Fibroblast of skin of back (primary cell): Measurements from ENCODE around the gene ITFG1.
A peak's percentile ranks its signal among the peaks of the same experiment; 100 is the strongest.
"Not testable (repeated sequence)": the region's sequence is repeated elsewhere in the genome, so short reads cannot be mapped to it uniquely, and the experiment has no call there.

ENCODE experiments used
- DNase-seq: peaks from one replicate; pipeline ENCODE4 v3.0.0-alpha.2; 2013

Gene ITFG1

DNA sequence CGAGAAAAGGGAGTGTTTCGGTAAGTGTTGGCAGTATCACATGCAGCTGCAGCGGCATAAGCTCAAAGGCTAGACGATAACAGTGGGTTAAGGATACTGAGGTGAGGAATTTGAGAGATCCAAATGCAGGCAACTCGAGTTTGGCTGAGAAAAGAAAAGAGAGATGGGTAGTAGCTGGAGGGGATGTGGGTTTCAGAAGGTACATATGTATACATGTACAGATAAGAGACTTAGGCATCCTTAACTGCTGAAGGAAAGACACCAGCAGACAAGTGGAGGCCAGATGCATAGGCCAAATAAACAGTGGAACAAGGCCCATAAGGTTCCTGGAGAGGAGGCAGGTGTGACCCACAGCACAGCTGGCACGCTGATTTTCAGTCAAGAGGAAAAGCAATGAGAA, 230.6 kb downstream of the ITFG1 start:
- no peak for DNase-seq

DNA sequence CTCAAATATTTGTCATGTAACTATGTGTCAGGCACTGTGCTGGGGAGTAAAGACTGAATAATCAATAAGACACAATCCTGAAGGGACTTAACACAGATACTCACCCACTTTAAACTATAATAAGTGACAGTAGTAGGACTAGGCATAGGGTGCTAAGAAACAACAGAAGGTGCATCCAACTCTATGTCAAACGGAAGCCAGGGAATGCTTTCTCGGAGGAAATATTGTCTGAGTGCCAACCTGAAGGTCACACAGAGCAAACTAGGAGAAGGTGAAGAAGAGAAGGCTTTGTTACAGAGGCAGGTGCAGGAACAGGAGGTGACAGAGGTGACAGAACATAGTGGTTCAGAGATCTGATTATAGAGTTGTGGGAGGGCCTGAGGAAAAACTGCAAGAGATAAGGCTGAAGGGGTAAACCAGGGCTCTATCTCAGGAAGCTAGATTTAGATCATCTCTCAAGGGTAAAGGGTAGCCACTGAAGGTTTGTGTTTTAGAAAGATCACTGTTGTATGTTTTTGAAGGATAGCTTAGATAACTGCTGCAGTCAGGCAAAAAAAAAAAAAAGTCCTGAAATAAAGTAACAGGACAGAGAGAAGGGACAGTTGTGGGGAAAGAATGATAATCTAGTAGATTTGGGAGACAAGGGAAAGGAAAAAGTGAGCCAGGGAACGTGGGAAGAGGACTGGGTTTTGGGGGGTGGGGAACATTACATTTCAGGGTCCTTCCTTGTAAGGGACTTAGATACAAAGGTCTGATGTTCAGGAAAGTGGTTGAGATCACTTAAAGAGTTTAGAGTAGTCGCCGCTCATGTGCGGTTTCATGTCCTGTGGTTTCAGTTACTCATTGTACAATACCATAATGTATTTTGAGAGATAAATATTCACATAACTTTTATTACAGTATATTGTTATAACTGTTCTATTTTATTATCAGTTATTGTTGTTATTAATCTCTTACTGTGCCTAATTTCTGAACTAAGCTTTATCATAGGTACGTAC, 231.5 kb downstream of the ITFG1 start:
- DNase-seq: no peak

- DNase-seq: no peak
Observed at GRCh38 chr16:47228241-47228640, 232.6 kb downstream of the ITFG1 start.

GRCh38 chr16:47213761-47214440, 247.0 kb downstream of the ITFG1 start:
- DNase-seq: no peak

DNA sequence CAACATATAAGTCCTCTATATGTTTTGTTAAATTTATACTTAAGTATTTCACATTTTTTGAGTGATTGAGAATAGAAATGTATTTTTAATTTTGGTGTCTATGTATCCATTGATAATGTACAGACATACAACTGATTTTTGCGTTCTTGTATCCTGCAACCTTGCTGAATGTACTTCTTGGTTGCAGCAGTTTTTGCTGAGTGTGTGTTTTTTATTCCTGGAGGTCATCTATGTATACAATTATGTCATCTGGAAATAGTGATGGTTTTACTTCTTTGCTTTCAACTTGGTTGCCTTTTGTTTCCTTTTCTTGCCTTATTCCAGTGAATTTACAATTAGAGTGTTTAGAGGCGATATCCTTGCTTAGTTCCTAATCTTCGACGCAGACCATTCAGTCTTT, 249.6 kb downstream of the ITFG1 start:
- DNase-seq: no peak

DNA sequence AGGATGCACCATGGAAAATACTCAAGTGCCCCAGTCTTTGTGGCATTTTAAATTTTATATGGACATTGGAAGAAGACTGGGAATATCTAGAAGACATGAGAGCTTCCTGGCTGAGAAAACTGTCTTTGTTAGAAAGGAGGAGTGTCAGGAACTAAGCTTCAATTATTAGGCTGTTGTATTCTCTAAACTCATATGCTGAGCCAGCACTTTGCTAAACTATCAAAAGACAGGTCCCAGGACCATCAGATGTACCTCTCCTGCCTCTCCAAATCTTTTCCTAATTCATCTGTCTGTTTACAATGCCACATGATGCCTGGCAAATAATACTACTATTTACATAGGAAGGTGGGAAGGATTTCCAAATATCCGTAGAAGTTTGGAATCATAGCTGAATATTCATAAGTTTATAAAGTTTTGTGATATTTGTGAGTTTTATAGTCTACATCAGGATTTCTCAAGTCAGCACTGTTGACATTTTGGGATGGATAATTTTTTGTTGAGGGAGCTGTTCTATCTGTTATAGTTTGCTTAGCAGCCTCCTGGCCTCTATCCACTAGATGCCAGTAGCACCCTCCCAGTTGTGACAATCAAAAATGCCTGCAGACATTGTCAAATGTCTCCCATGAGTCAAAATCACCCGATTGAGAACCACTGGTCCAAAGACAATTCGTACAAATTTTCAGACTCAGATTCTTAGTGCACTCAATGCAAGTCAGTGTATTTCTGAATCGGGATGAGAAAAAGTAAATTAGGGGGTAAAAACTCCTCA, 255.9 kb downstream of the ITFG1 start:
- DNase-seq: no peak

DNA sequence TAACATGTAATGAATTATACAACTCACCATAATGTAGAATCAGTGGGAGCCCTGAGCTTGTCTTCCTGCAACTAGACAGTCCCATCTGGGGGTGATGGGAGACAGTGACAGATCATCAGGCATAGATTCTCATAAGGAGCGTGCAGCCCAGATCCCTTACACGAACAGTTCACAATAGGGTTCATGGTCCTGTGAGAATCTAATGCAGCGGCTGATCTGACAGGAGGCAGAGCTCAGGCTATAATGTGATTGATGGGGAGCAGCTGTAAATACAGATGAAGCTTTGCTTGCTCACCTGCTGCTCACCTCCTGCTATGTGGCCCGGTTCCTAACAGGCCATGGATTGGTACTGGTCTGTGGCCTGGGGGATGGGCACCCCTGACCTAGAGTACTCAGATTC, 257.4 kb downstream of the ITFG1 start:
- not testable (repeated sequence) for DNase-seq

DNA sequence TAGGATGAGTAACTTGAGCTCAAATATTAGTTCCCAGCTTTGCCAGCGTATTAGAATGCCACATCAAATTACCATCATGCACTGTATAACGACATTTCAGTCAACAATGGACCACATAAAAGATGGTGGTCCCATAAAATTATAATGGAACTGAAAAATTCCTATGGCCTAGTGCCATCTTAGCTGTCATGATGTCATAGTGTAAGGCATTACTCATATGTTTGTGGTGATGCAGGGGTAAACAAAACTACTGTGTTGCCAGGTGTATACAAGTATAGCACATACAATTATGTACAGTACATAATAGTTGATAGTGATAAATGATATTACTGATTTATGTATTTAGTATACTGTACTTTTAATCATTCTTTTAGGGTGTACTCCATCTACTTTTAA, 262.7 kb downstream of the ITFG1 start:
- DNase-seq: no peak

DNA sequence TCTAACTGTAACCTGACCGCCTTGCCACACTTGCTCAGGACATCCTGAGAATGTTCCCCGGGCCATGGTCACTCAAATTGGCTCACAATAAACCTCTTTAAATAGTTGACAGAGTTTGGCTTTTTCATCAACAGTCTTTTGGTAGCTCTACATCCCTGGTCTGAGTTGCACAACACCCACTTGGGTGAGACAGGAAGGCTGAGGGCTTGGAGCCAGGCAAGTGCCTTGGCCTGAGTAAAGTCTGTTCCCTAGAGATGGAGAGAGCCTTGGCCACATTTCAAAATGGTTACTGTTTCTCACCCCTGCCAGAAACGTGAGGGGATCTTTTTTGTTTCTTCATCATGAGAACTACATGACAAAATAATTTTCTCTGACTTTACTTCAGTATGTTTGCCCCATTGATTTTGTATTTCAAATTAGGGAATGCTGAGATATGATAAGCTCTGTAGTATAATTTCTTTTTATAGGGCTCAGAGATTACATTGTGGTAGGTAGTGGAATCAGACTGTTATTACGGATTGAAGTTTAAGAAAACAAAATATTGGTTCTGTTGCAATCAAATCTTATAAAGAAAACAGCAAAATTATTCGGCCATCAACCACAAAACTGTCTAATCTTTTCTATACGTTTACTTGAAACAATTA, 263.2 kb downstream of the ITFG1 start:
- no peak for DNase-seq

DNA sequence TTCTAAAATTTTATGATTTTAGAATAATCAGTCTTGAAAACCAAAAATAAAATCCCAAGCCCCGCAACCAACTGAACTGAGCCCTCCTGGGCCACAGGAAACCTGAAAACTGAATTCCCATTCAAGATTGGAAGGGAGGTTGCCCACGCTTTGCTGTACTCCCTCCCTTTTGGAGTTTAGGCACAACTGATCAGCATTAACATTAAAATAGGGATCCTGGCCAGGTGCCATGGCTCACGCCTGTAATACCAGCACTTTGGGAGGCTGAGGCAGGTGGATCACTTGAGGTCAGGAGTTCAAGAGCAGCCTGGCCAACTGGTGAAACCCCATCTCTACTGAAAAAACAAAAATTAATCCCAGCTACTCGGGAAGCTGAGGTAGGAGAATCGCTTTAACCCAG, 264.4 kb downstream of the ITFG1 start:
- no peak for DNase-seq

DNA sequence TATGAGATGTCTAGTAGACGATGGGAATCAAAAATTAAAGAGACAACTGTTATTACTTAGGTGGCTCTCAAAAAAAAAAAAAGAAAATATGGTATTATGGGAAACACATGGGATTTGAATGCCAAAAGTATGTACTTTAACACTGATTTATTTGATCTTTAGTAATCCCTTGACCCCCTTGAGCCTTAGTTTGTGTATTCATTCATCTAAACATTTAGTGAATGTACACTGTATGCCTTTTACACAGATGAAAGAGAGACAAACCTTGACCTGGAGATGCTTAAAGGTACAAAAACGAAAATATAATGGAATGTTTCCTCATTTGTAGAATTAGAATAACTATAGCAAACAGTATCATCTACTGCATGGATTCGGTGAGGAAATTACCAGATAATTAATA, 278.5 kb downstream of the ITFG1 start:
- DNase-seq: no peak

DNA sequence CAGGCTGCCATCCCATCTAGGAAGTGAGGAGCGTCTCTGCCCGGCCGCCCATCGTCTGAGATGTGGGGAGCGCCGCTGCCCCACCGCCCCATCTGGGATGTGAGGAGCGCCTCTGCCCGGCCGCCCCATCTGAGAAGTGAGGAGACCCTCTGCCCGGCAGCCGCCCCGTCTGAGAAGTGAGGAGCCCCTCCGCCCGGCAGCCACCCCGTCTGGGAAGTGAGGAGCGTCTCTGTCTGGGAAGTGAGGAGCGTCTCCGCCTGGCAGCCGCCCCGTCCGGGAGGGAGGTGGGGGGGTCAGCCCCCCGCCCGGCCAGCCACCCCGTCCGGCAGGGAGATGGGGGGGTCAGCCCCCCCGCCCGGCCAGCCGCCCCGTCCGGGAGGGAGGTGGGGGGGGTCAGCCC, 279.8 kb downstream of the ITFG1 start:
- DNase-seq: not testable (repeated sequence)

GRCh38 chr16:47180073-47180472, 280.8 kb downstream of the ITFG1 start:
- DNase-seq: no peak

- DNase-seq: no peak
Observed at GRCh38 chr16:47175152-47175551, 285.7 kb downstream of the ITFG1 start.

GRCh38 chr16:47162670-47163420, 298.0 kb downstream of the ITFG1 start:
- no peak for DNase-seq

DNA sequence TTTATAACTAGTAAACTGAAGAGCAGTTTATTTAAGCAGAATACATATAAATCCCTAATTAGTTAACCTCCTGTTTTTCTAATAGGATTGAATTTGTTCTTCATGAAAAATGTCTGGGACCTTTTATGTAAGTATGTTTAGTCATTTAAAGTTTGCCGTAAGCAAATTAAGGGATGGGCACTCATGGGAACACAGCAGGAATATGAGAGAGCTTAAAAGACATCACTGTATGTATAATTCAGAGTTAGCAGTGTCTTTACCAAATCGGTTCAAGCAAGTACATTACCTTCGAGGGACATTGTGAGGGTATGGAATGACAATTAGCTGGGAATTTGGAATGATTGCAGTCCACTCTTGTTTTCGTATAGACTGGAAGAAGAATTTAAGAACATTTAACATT, 299.4 kb downstream of the ITFG1 start:
- DNase-seq: no peak

DNA sequence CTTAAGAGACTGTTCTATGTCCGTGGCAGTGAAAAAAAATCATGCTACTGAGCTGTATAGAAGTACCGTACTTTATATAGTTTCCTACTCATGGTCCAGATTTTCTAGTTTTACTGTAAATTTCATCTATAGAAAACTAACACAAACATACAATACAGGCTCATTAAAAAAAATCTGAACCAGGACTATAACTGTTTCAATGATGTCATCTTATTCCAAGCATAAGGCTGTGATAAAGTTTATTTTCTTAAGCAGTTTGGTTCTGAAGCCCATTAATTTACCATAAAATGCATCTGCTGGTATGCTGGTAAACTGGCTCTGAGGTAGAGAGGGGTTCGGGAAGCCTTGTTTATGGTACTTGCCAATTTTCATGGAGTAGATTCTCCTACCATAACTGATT, 300.4 kb downstream of the ITFG1 start:
- no peak for DNase-seq

GRCh38 chr16:47158992-47159391, 301.9 kb downstream of the ITFG1 start:
- no peak for DNase-seq

GRCh38 chr16:47156680-47157215, 304.1 kb downstream of the ITFG1 start:
- DNase-seq: peak; percentile 42

DNA sequence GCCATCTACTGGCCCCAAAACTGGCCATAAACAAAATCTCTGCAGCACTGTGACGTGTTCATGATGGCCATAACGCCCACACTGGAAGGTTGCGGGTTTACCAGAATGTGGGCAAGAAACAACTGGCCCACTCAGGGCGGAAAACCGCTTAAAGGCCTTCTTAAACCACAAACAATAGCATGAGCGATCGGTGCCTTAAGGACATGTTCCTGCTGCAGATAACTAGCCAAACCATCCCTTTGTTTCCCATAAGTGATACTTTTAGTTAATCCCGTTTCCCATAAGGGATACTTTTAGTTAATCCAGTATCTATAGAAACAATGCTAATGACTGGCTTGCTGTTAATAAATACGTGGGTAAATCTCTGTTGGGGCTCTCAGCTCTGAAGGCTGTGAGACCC, 308.4 kb downstream of the ITFG1 start:
- DNase-seq: not testable (repeated sequence)

DNA sequence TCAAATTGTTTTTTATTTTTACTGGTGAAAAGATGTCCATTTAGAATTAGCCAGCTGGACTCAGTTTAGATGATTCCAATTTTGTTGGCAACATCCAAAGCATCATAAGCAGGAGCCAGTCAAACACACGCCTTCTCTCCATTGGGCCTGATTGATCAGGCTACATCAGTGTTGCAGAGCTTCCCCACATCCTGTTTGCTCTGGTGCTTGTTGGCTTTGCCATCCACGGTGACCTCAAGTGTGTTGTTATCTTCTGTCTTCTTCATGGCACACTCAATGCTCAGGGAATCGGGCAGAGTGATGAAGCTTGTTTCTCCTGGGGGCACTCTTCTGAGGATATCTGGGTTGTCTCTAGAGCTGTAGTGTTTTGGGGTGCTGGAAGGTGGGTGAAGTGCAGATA, 310.8 kb downstream of the ITFG1 start:
- DNase-seq: no peak

GRCh38 chr16:47144559-47144877, 316.3 kb downstream of the ITFG1 start:
- no peak for DNase-seq
